HepG2 (cell line): ENCODE measurements around the gene CHMP1A. TPM values are rescaled to one million over a fixed set of nuclear protein-coding genes. Genes with fewer than 3 reads are reported as not detected.

Experiments
- ATAC-seq: fragments of 200-7000 bp; cut with Tn5 transposase; 3 replicates; pipeline ENCODE4 v1.9.1; 2020; ENCODE audit warnings: mild to moderate bottlenecking, moderate library complexity
- BruUV-seq: library from RNA; stranded (reverse); fragments of 400-500 nt; replicated peaks from 2 replicates; lab custom pipeline; 2021; lab: Mats Ljungman, UMichigan
- CTCF ChIA-PET: fragments of 300-600 bp; formaldehyde crosslinking; extraction: SDS; loops from one replicate; lab custom pipeline; 2021; ENCODE audit warnings: low total read pairs, inconsistent platforms, low intra/inter-chr PET ratio; lab: Yijun Ruan, JAX
- POLR2A ChIA-PET: fragments of 350-600 bp; sonication (Branson Sonifier 250); formaldehyde crosslinking; loops from one replicate; lab custom pipeline; 2020; ENCODE audit warnings: antibody characterized with exemption, inconsistent platforms; lab: Yijun Ruan, JAX
- DNase-seq: peaks from one replicate; pipeline ENCODE4 v3.0.0-alpha.2; 2015; ENCODE audit warnings: low spot score
- FAIRE-seq: peaks from 3 replicates; lab custom pipeline; 2011; peaks lifted over from hg19 to GRCh38; lab: Jason Lieb, UNC
- H2AFZ ChIP-seq: one replicate; pipeline ENCODE4 v1.6.1; 2011; ENCODE audit warnings: low read length, inconsistent platforms
- H3K27ac ChIP-seq: fragments of 300-600 bp; 3 replicates; pipeline ENCODE4 v1.8.0; 2011; ENCODE audit warnings: mixed run types, mild to moderate bottlenecking, mixed read lengths, low read length, inconsistent platforms; ENCODE audit not compliant: insufficient read depth; ENCODE audit errors: extremely low read length
- H3K27me3 ChIP-seq, 2 experiments: fragments of 200-600 bp in 1 of 2; 2 replicates in 1 of 2; 3 replicates in 1 of 2; pipeline versions ENCODE4 v1.6.0 to v1.8.0; 2011; ENCODE audit warnings: low read length in 2 of 2, mild to moderate bottlenecking in 2 of 2, moderate library complexity in 2 of 2, inconsistent platforms in 1 of 2; ENCODE audit not compliant: insufficient read depth in 2 of 2, control insufficient read depth in 1 of 2
- H3K36me3 ChIP-seq, 2 experiments: fragments of 200-600 bp in 1 of 2; replicated peaks in 1 of 2; 2 replicates in 1 of 2; 3 replicates in 1 of 2; pipeline versions ENCODE4 v1.5.1 to v1.8.0; 2011; ENCODE audit warnings: low read length in 2 of 2, inconsistent platforms in 1 of 2; ENCODE audit not compliant: insufficient read depth in 2 of 2, control insufficient read depth in 1 of 2
- H3K4me1 ChIP-seq: 2 replicates; pipeline ENCODE4 v1.5.1; 2012; ENCODE audit warnings: low read length, inconsistent platforms; ENCODE audit not compliant: insufficient read depth
- H3K4me2 ChIP-seq: 2 replicates; pipeline ENCODE4 v1.6.0; 2011; ENCODE audit warnings: low read depth, low read length, inconsistent platforms
- H3K4me3 ChIP-seq, 3 experiments: fragments of 200-600 bp in 1 of 3; sonication (generic), shearing (Covaris generic) in 1 of 3; replicated peaks in 1 of 3; 2 replicates each; pipeline ENCODE4 v1.5.1; 2011 to 2016; ENCODE audit warnings: low read length in 3 of 3, inconsistent platforms in 2 of 3, low read depth in 2 of 3, mild to moderate bottlenecking in 2 of 3, control low read depth in 1 of 3, mixed read lengths in 1 of 3; ENCODE audit not compliant: insufficient read depth in 1 of 3
- H3K79me2 ChIP-seq: one replicate; pipeline ENCODE4 v1.6.1; 2011; ENCODE audit warnings: low read length, inconsistent platforms; ENCODE audit not compliant: insufficient read depth
- H3K9ac ChIP-seq: 2 replicates; pipeline ENCODE4 v1.6.0; 2011; ENCODE audit warnings: mild to moderate bottlenecking, low read depth, low read length, inconsistent platforms; ENCODE audit not compliant: insufficient read depth
- H3K9me3 ChIP-seq: 2 replicates; pipeline ENCODE4 v1.5.1; 2012; ENCODE audit warnings: mild to moderate bottlenecking, low read length
- H4K20me1 ChIP-seq: 2 replicates; pipeline ENCODE4 v1.6.0; 2011; ENCODE audit warnings: inconsistent platforms, mild to moderate bottlenecking, low read length, moderate library complexity; ENCODE audit not compliant: insufficient read depth
- ATF6 ChIP-seq: sonication (generic); formaldehyde crosslinking; conservative IDR thresholded peaks from 2 replicates; pipeline ENCODE4 v1.4.0; 2020; ENCODE audit warnings: missing genetic modification reagents
- CHD2 ChIP-seq: IDR thresholded peaks from 2 replicates; pipeline ENCODE4 v1.6.1; 2011; ENCODE audit warnings: low read depth, low read length, improper control_type of control experiment
- EEA1 ChIP-seq: sonication (generic); formaldehyde crosslinking; IDR thresholded peaks from 2 replicates; pipeline ENCODE4 v1.5.1; 2020; ENCODE audit warnings: mild to moderate bottlenecking, missing genetic modification reagents, borderline replicate concordance
- ETV6 ChIP-seq: sonication (generic); formaldehyde crosslinking; conservative IDR thresholded peaks from 2 replicates; pipeline ENCODE4 v1.4.0; 2020; ENCODE audit warnings: missing genetic modification reagents
- HDAC2 ChIP-seq: sonication (generic); formaldehyde crosslinking; IDR thresholded peaks from 2 replicates; pipeline ENCODE4 v1.4.0; 2020; ENCODE audit warnings: missing genetic modification reagents
- KDM1A ChIP-seq: IDR thresholded peaks from 2 replicates; pipeline ENCODE4 v1.6.1; 2016; ENCODE audit warnings: missing compliant biosample characterization
- RXRB ChIP-seq: IDR thresholded peaks from 2 replicates; pipeline ENCODE4 v1.6.1; 2016; ENCODE audit warnings: borderline replicate concordance, missing genetic modification reagents, missing compliant biosample characterization
- THRA ChIP-seq: sonication (generic); formaldehyde crosslinking; IDR thresholded peaks from 2 replicates; pipeline ENCODE4 v1.4.0; 2020; ENCODE audit warnings: missing genetic modification reagents, borderline replicate concordance
- ZNF747 ChIP-seq: sonication (generic); formaldehyde crosslinking; IDR thresholded peaks from 2 replicates; pipeline ENCODE4 v1.8.1; 2023; ENCODE audit warnings: missing genetic modification reagents, mild to moderate bottlenecking, borderline replicate concordance
- ZNF792 ChIP-seq: IDR thresholded peaks from 2 replicates; pipeline ENCODE4 v1.6.1; 2016
- WGBS: methylation state at CpG from one replicate; pipeline ENCODE4 v1.1.6; 2017; ENCODE audit warnings: low lambda C conversion rate; 5-methylcytosine and 5-hydroxymethylcytosine counted together
- in situ Hi-C: cut with HindIII; loops from 2 replicates; pipeline ENCODE4 v1.10.0; 2017; ENCODE audit warnings: low pct_unique_long_range_greater_than_20kb; ENCODE audit not compliant: extremely low pct_ligation_motif_present
- intact Hi-C: fragments of 100-400 bp; cut with micrococcal nuclease; formaldehyde crosslinking; loops from one replicate; pipeline ENCODE4 v1.10.0; 2022; ENCODE audit not compliant: unreplicated experiment
- polyA plus RNA-seq, 8 experiments: library from polyadenylated mRNA; depleted of rRNA in 3 of 8; stranded (reverse) in 7 of 8; unstranded in 1 of 8; fragments of >200 nt; fragmentation: Illumina TruSeq in 4 of 8; extraction: Trizol in 4 of 8; gene quantifications; 2 replicates each; pipeline versions ENCODE4 v1.2.1 to v1.2.3, GENCODE V29; 2011 to 2016; ENCODE audit warnings: low read depth in 4 of 8, missing spikeins in 1 of 8, mixed read lengths in 1 of 8; ENCODE audit not compliant: insufficient read depth in 1 of 8
- total RNA-seq, 5 experiments: library from RNA; depleted of rRNA; stranded (reverse); fragments of >200 nt; fragmentation: Illumina TruSeq; extraction: Trizol; gene quantifications; 2 replicates each; pipeline ENCODE4 v1.2.3, GENCODE V29; 2016; ENCODE audit warnings: low read depth in 1 of 5
- TF ChIP-seq, protein P1 (sequence below): sonication (generic); formaldehyde crosslinking; IDR thresholded peaks from 2 replicates; pipeline ENCODE4 v1.4.0; 2020; ENCODE audit warnings: missing genetic modification reagents
- TF ChIP-seq, protein P2 (sequence below): IDR thresholded peaks from 2 replicates; pipeline ENCODE4 v1.6.1; 2016
- TF ChIP-seq, protein P3 (sequence below): sonication (generic); formaldehyde crosslinking; IDR thresholded peaks from 2 replicates; pipeline ENCODE4 v1.5.0; 2020; ENCODE audit warnings: mild to moderate bottlenecking, missing genetic modification reagents
- TF ChIP-seq, protein P4 (sequence below): IDR thresholded peaks from 2 replicates; pipeline ENCODE4 v1.6.1; 2018; ENCODE audit warnings: missing genetic modification reagents

CHMP1A gene
- total and polyA plus RNA-seq, 2 of the 13 experiments (the other 11 are each of a cell fraction or from before 2014, with no cell fraction given), result 69.4 to 73.3 TPM

DNA sequence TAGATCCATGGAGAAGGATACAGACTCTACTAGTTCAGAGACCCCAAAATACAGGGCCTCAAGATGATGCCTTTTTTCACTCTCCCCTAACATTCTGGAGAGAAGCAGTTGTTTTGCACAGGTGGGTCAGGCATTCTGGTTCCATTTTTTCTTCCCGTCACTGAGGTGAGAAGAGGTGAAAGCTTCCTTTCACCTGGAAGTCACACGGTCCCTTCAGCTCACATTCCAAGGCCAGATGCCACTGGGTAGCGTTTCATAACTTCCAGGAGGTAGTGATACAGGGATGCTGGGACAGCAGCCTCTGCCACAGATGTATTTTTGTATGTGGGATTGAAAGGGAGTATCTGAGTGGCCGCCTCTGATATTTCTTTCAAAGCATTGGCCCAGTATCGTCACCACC, 30.9 kb upstream of the CHMP1A start:
- BruUV-seq, result no TSS peak
- Histone ChIP-seq H3K9me3 (peaks cover 15% of the 10 kb centered on the region), H3K27me3 (no peaks in the 10 kb centered on the region), H3K79me2 (no peaks in the 10 kb centered on the region), H3K36me3 (no peaks in the 10 kb centered on the region), H2AFZ (no peak overlapping the region), H3K4me1 (peaks cover 73% of the 10 kb centered on the region), H4K20me1 (no peaks in the 10 kb centered on the region), H3K4me3 (no peak overlapping the region), H3K27ac (peak overlapping the region; percentile 89), H3K9ac (peak overlapping the region; percentile 8; the same call in 1 of the 2 replicates), H3K4me2 (peak overlapping the region; percentile 0; the same call in 1 of the 2 replicates)
- FAIRE-seq (peak; percentile 40), ATAC-seq (no peak), DNase-seq (no peak)
- ChIA-PET CTCF (no interaction called here), POLR2A (interaction anchor here (0.6 to 3.2 kb wide), 3 partner anchors 12 to 498 kb away, joined by 3 to 20 read pairs (median 13); partner anchors contain the start of genes CHMP1A and SPATA33)
- WGBS, result 75% methylated on average over 5 of the region's 5 CpGs
- in situ Hi-C loops, result no loop called here
- intact Hi-C loops, result no loop called here
- 0 out of 2 replicates have a peak, but pooled peaks have one; percentile 48 for TF ChIP-seq ZNF792 (CRISPR knock-in tag)
- peak; percentile 65; the same call in 1 of the 2 replicates for TF ChIP-seq THRA (CRISPR knock-in tag)
- TF ChIP-seq, protein P1, sequence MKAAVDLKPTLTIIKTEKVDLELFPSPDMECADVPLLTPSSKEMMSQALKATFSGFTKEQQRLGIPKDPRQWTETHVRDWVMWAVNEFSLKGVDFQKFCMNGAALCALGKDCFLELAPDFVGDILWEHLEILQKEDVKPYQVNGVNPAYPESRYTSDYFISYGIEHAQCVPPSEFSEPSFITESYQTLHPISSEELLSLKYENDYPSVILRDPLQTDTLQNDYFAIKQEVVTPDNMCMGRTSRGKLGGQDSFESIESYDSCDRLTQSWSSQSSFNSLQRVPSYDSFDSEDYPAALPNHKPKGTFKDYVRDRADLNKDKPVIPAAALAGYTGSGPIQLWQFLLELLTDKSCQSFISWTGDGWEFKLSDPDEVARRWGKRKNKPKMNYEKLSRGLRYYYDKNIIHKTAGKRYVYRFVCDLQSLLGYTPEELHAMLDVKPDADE, result no peak
- TF ChIP-seq, protein P2, sequence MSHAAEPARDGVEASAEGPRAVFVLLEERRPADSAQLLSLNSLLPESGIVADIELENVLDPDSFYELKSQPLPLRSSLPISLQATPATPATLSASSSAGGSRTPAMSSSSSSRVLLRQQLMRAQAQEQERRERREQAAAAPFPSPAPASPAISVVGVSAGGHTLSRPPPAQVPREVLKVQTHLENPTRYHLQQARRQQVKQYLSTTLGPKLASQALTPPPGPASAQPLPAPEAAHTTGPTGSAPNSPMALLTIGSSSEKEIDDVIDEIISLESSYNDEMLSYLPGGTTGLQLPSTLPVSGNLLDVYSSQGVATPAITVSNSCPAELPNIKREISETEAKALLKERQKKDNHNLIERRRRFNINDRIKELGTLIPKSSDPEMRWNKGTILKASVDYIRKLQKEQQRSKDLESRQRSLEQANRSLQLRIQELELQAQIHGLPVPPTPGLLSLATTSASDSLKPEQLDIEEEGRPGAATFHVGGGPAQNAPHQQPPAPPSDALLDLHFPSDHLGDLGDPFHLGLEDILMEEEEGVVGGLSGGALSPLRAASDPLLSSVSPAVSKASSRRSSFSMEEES (CRISPR knock-in tag), result peak; percentile 51; the same call in 1 of the 2 replicates
- peak; percentile 15; the same call in 1 of the 2 replicates for TF ChIP-seq HDAC2 (CRISPR knock-in tag)
- TF ChIP-seq KDM1A (CRISPR knock-in tag), result 0 out of 2 replicates have a peak, but pooled peaks have one; percentile 43
- TF ChIP-seq RXRB (CRISPR knock-in tag), result peak; percentile 49; the same call in 1 of the 2 replicates
- TF ChIP-seq ETV6 (CRISPR knock-in tag), result 0 out of 2 replicates have a peak, but pooled peaks have one; percentile 18
- TF ChIP-seq, protein P3, sequence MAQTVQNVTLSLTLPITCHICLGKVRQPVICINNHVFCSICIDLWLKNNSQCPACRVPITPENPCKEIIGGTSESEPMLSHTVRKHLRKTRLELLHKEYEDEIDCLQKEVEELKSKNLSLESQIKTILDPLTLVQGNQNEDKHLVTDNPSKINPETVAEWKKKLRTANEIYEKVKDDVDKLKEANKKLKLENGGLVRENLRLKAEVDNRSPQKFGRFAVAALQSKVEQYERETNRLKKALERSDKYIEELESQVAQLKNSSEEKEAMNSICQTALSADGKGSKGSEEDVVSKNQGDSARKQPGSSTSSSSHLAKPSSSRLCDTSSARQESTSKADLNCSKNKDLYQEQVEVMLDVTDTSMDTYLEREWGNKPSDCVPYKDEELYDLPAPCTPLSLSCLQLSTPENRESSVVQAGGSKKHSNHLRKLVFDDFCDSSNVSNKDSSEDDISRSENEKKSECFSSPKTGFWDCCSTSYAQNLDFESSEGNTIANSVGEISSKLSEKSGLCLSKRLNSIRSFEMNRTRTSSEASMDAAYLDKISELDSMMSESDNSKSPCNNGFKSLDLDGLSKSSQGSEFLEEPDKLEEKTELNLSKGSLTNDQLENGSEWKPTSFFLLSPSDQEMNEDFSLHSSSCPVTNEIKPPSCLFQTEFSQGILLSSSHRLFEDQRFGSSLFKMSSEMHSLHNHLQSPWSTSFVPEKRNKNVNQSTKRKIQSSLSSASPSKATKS (CRISPR knock-in tag), result 0 out of 2 replicates have a peak, but pooled peaks have one; percentile 19
- TF ChIP-seq CHD2, result no peak
- TF ChIP-seq, protein P4, sequence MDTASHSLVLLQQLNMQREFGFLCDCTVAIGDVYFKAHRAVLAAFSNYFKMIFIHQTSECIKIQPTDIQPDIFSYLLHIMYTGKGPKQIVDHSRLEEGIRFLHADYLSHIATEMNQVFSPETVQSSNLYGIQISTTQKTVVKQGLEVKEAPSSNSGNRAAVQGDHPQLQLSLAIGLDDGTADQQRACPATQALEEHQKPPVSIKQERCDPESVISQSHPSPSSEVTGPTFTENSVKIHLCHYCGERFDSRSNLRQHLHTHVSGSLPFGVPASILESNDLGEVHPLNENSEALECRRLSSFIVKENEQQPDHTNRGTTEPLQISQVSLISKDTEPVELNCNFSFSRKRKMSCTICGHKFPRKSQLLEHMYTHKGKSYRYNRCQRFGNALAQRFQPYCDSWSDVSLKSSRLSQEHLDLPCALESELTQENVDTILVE, result no peak
- 0 out of 2 replicates have a peak, but pooled peaks have one; percentile 8 for TF ChIP-seq EEA1 (CRISPR knock-in tag)
- no peak for TF ChIP-seq ATF6 (CRISPR knock-in tag)
- no peak for TF ChIP-seq ZNF747 (CRISPR knock-in tag)
